Right cardiac atrium (tissue), 5 donors: ENCODE measurements around the gene DIPK1B. TPM values are rescaled to one million over a fixed set of nuclear protein-coding genes. Genes with fewer than 3 reads are reported as not detected.
A peak's percentile ranks its signal among the peaks of the same experiment; 100 is the strongest.

ENCODE experiments used
- ATAC-seq, 2 donors: fragments of 200-7000 bp; cut with Tn5 transposase; one replicate each; pipeline versions ENCODE4 v1.8.0 to v1.9.1; 2020; ENCODE audit warnings: moderate library complexity in 2 of 2, mild to moderate bottlenecking in 1 of 2
- DNase-seq, 3 donors: peaks; one replicate each; pipeline ENCODE4 v3.0.0-alpha.2; 2020
- H3K27ac ChIP-seq: one replicate; pipeline ENCODE4 v1.5.1; 2013; ENCODE audit warnings: mild to moderate bottlenecking, low read length, control low read depth, moderate library complexity
- H3K27me3 ChIP-seq: one replicate; pipeline ENCODE4 v1.6.1; 2013; ENCODE audit not compliant: control insufficient read depth, insufficient read depth
- H3K4me1 ChIP-seq: one replicate; pipeline ENCODE4 v1.6.1; 2013; ENCODE audit warnings: low read length; ENCODE audit not compliant: control insufficient read depth, insufficient read depth
- H3K4me3 ChIP-seq: one replicate; pipeline ENCODE4 v1.5.1; 2013; ENCODE audit warnings: low read length, control low read depth
- H3K9me3 ChIP-seq: one replicate; pipeline ENCODE4 v1.6.1; 2013; ENCODE audit warnings: low read length; ENCODE audit not compliant: control insufficient read depth
- WGBS: extraction: QIAGEN DNeasy Blood & Tissue Kit; methylation state at CpG from one replicate; pipeline ENCODE4 v1.1.7; 2013; 5-methylcytosine and 5-hydroxymethylcytosine counted together
- intact Hi-C, 4 donors: fragments of 100-400 bp; cut with DNase I; formaldehyde crosslinking; loops; one replicate each; pipeline versions ENCODE4 v1.11.0 to v1.14.0; 2022 to 2023
- polyA plus RNA-seq: library from polyadenylated mRNA; stranded (reverse); fragments of 200-250 nt; gene quantifications from one replicate; pipeline ENCODE4 v1.2.3, GENCODE V29; 2013
- total RNA-seq, 4 donors: library from RNA; stranded (reverse); fragmentation: NEBNext Ultra II Directional; extraction: Animal tissue kit (Norgen Biotek cat#: 25700); gene quantifications; one replicate each; pipeline ENCODE4 v1.2.1, GENCODE V29; 2021
- donor health status: healthy with polysubstance abuse.
- donor health status: DM: no; HTN: yes; CAD: no.
- donor health status: DM: no; HTN: no; CAD: no.
- donor health status: DM: no; HTN: yes; CAD: no; lungs with severe emphysema.
- donor health status: DM: yes; HTN: yes; CAD: no.

Gene DIPK1B
- total and polyA plus RNA-seq, 5 donors = 34.2 to 42.7 (median 38.1) TPM

- WGBS = 82% methylated on average over 24 of the region's 24 CpGs
- H3K4me1 ChIP-seq = peaks cover 12% of the 10 kb centered on the region
- intact Hi-C loops = no loop called here
These were observed 10.6 kb downstream of the DIPK1B start for GRCh38 chr9:136722969-136723356.

GRCh38 chr9:136723362-136723976, 11.1 kb downstream of the DIPK1B start:
- no peak overlapping the region for H3K27ac ChIP-seq
- 87% methylated on average over 32 of the region's 32 CpGs for WGBS
- H3K4me1 ChIP-seq = peaks cover 12% of the 10 kb centered on the region
- no peaks in the 10 kb centered on the region for H3K27me3 ChIP-seq
- DNase-seq = peak in 1 of 3 donors; percentile 66
- no peaks in the 10 kb centered on the region for H3K9me3 ChIP-seq
- intact Hi-C loops = no loop called here
- ATAC-seq = no peak
- no peak overlapping the region for H3K4me3 ChIP-seq

More at GRCh38 chr9:136722969-136723356, 10.6 kb downstream of the DIPK1B start:
- no peaks in the 10 kb centered on the region for H3K27me3 ChIP-seq
- no peak overlapping the region for H3K27ac ChIP-seq
- ATAC-seq = no peak
- no peak overlapping the region for H3K4me3 ChIP-seq
- no peaks in the 10 kb centered on the region for H3K9me3 ChIP-seq
- DNase-seq = peak in 1 of 3 donors; percentile 66

- no peak overlapping the region for H3K4me3 ChIP-seq
- intact Hi-C loops = no loop called here
- no peaks in the 10 kb centered on the region for H3K27me3 ChIP-seq
- peaks cover 12% of the 10 kb centered on the region for H3K4me1 ChIP-seq
- DNase-seq (peak in 1 of 3 donors; percentile 43), ATAC-seq (no peak)
- no peak overlapping the region for H3K27ac ChIP-seq
- WGBS = 92% methylated on average over 8 of the region's 8 CpGs
- no peaks in the 10 kb centered on the region for H3K9me3 ChIP-seq
These were observed 11.6 kb downstream of the DIPK1B start for GRCh38 chr9:136723989-136724388.

GRCh38 chr9:136724772-136725171, 12.4 kb downstream of the DIPK1B start:
- 73% methylated on average over 7 of the region's 7 CpGs for WGBS
- peaks cover 12% of the 10 kb centered on the region for H3K4me1 ChIP-seq
- H3K4me3 ChIP-seq = no peak overlapping the region
- H3K27me3 ChIP-seq = no peaks in the 10 kb centered on the region
- DNase-seq (no peak), ATAC-seq (no peak)
- H3K27ac ChIP-seq = no peak overlapping the region
- H3K9me3 ChIP-seq = no peaks in the 10 kb centered on the region
- intact Hi-C loops = no loop called here

GRCh38 chr9:136725612-136726011, 13.2 kb downstream of the DIPK1B start:
- H3K27ac ChIP-seq = peak overlapping the region; percentile 43
- H3K4me1 ChIP-seq = peaks cover 12% of the 10 kb centered on the region
- intact Hi-C loops = no loop called here
- DNase-seq = no peak
- H3K4me3 ChIP-seq = no peak overlapping the region
- 58% methylated on average over 10 of the region's 10 CpGs for WGBS
- H3K27me3 ChIP-seq = no peaks in the 10 kb centered on the region
- no peaks in the 10 kb centered on the region for H3K9me3 ChIP-seq
- no peak for ATAC-seq

- Histone ChIP-seq H3K9me3 (no peaks in the 10 kb centered on the region), H3K4me3 (peak overlapping the region; percentile 82), H3K27me3 (no peaks in the 10 kb centered on the region), H3K27ac (peak overlapping the region; percentile 43), H3K4me1 (peaks cover 12% of the 10 kb centered on the region)
- no peak for ATAC-seq
- intact Hi-C loops = no loop called here
- no peak for DNase-seq
- WGBS = 45% methylated on average over 16 of the region's 16 CpGs
These were observed 13.7 kb downstream of the DIPK1B start for GRCh38 chr9:136726118-136726517.

- WGBS = 16% methylated on average over 18 of the region's 18 CpGs
- ATAC-seq = no peak
- peak in 1 of 3 donors; percentile 54 for DNase-seq
- Histone ChIP-seq H3K27me3 (no peaks in the 10 kb centered on the region), H3K4me3 (peak overlapping the region; percentile 82), H3K27ac (peak overlapping the region; percentile 37), H3K4me1 (peaks cover 8% of the 10 kb centered on the region), H3K9me3 (no peaks in the 10 kb centered on the region)
- intact Hi-C loops = no loop called here
These were observed 14.3 kb downstream of the DIPK1B start for GRCh38 chr9:136726631-136727191.

GRCh38 chr9:136728080-136728547, 15.7 kb downstream of the DIPK1B start:
- intact Hi-C loops = no loop called here
- H3K9me3 ChIP-seq = no peaks in the 10 kb centered on the region
- H3K27me3 ChIP-seq = no peaks in the 10 kb centered on the region
- DNase-seq (peak; percentile 93 to 97 (median 97)), ATAC-seq (peak; percentile 78 to 81)
- H3K4me1 ChIP-seq = peaks cover 8% of the 10 kb centered on the region
- WGBS = under 1% methylated on average over 66 of the region's 66 CpGs
- peak overlapping the region; percentile 21 for H3K27ac ChIP-seq
- H3K4me3 ChIP-seq = peak overlapping the region; percentile 82

- Histone ChIP-seq H3K27ac (no peak overlapping the region), H3K4me1 (peaks cover 8% of the 10 kb centered on the region), H3K9me3 (no peaks in the 10 kb centered on the region), H3K4me3 (peak overlapping the region; percentile 82), H3K27me3 (no peaks in the 10 kb centered on the region)
- intact Hi-C loops = no loop called here
- 3% methylated on average over 53 of the region's 53 CpGs for WGBS
- peak in 2 of 3 donors; percentile 75 to 77 for DNase-seq
- peak; percentile 55 to 56 for ATAC-seq
These were observed 16.3 kb downstream of the DIPK1B start for GRCh38 chr9:136728548-136729123.

GRCh38 chr9:136729144-136729543, 16.8 kb downstream of the DIPK1B start:
- Histone ChIP-seq H3K4me3 (no peak overlapping the region), H3K27me3 (no peaks in the 10 kb centered on the region), H3K27ac (no peak overlapping the region), H3K4me1 (peaks cover 8% of the 10 kb centered on the region), H3K9me3 (no peaks in the 10 kb centered on the region)
- intact Hi-C loops = no loop called here
- peak in 1 of 2 donors; percentile 5 for ATAC-seq
- DNase-seq = peak in 1 of 3 donors; percentile 43
- WGBS = 74% methylated on average over 7 of the region's 7 CpGs

GRCh38 chr9:136729926-136730325, 17.6 kb downstream of the DIPK1B start:
- no peak for ATAC-seq

More at GRCh38 chr9:136729926-136730325, 17.6 kb downstream of the DIPK1B start:
- Histone ChIP-seq H3K4me3 (no peak overlapping the region), H3K27me3 (no peaks in the 10 kb centered on the region), H3K9me3 (no peaks in the 10 kb centered on the region), H3K27ac (no peak overlapping the region), H3K4me1 (peaks cover 8% of the 10 kb centered on the region)
- peak in 1 of 3 donors; percentile 35 for DNase-seq
- intact Hi-C loops = no loop called here
- 88% methylated on average over 8 of the region's 8 CpGs for WGBS
